ENCODE results near the gene FOXP1.

GRCh38 chr3:71061037-71061436 is 522.5 kb downstream of the FOXP1 start:
- TF ChIP-seq CTCF (IDR thresholded peaks at IDR 0.05; ENCODE audit: low read depth, low read length, missing input control): no peak
- no peak for TF ChIP-seq JUND (IDR thresholded peaks at IDR 0.05)
- TF ChIP-seq MAX (IDR thresholded peaks at IDR 0.05): no peak
- no peak for TF ChIP-seq FOXA1 (IDR thresholded peaks at IDR 0.05)
- no peak for TF ChIP-seq REST (IDR thresholded peaks at IDR 0.05)
- TF ChIP-seq YY1 (IDR thresholded peaks at IDR 0.05): no peak
